ENCODE results near the gene DUSP10. TPM values are rescaled to one million over a fixed set of nuclear protein-coding genes. Genes with fewer than 3 reads are reported as not detected.

The DUSP10 gene
- total RNA-seq, 3 donors from 2014 or later: 15.5 to 33.2 (median 28.2) TPM

DNA sequence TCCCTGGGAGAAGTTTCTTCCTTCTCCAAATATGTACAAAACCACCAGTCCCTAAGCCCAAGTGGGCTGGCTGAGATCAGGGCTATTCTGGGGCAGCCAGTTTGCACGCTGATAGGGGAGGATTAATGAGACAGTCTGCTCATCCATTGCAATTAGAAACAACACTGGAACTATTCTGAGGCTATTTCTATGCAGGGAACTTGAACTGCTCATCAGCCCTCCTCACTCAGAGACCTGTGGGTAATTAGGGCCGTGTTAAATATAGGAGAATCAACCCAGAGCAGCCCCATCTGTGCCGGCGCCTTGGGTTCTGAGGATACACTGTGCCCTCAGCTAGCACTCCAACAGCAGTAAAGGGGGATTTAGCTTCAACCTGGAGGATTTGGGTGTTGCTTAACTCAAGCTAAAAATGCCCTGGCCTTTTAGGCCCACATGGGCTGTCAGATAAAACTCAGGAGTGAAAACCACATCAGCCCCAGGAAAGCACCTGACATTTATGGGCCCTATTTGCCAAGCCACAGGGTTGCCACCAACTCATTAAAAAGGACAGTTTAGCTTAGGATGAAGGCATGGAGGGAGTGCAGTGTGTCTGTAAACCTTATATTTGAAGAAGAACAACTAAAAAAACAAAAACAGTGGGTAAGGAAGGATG, 53.9 kb downstream of the DUSP10 start:
- H3K27ac ChIP-seq: no peak overlapping the region
- intact Hi-C loops (cut with DNase I; ENCODE audit: low total_unique reads): no loop called here
- no peak overlapping the region for H3K4me3 ChIP-seq
- H3K9me3 ChIP-seq: no peaks in the 10 kb centered on the region
- H3K27me3 ChIP-seq: no peaks in the 10 kb centered on the region
- no peak for TF ChIP-seq POLR2A (IDR thresholded peaks at IDR 0.05)
- TF ChIP-seq POLR2AphosphoS5 (IDR thresholded peaks at IDR 0.05): no peak
- TF ChIP-seq CTCF (IDR thresholded peaks at IDR 0.05): no peak
- no peak for DNase-seq (ENCODE audit: low spot score in 2 of 2)
- no peaks in the 10 kb centered on the region for H3K4me1 ChIP-seq
- no peaks in the 10 kb centered on the region for H3K36me3 ChIP-seq

DNA sequence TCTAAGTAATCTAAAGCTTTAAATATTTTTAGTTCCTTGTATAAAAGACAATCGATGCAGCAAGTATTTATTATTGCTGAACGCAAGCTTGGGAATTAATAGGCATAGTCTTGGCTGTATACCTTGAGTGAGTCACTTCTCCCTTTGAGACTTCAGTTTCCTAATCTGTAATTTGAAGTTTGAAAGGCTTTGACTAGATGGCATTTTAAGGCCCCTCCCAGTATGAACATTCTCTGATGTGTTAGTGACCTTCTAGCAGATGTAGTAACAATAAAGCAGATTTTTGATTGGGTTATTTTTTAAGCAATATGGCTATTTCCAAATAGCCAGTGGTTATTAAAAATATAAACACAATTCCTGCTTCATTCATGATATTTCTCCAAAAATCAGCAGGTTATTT, 58.2 kb downstream of the DUSP10 start:
- no peaks in the 10 kb centered on the region for H3K36me3 ChIP-seq
- no peaks in the 10 kb centered on the region for H3K4me1 ChIP-seq
- intact Hi-C loops (cut with DNase I; ENCODE audit: low total_unique reads): no loop called here
- DNase-seq (ENCODE audit: low spot score in 2 of 2): no peak
- no peak for TF ChIP-seq POLR2A (IDR thresholded peaks at IDR 0.05)
- TF ChIP-seq POLR2AphosphoS5 (IDR thresholded peaks at IDR 0.05): no peak
- no peak overlapping the region for H3K4me3 ChIP-seq
- no peaks in the 10 kb centered on the region for H3K9me3 ChIP-seq
- H3K27ac ChIP-seq: no peak overlapping the region
- no peaks in the 10 kb centered on the region for H3K27me3 ChIP-seq

DNA sequence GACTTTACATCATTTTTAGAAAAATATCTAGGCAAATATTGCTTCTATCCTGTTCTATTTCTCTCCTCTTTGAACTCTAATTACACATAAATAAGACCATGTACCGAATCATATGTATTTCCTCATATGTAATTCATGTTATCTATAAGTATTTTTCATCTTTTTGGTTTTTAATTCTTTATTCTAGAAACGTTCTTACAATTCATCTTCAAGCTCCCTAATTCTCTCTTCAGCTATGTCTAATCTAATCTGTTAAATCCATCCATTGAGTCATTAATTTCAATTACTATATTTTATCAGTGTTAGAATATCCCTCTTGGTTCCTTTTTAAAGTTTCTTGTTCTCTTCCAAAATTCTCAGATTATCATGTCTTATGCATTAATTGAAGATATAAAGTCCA, 61.8 kb downstream of the DUSP10 start:
- no peak for TF ChIP-seq CTCF (IDR thresholded peaks at IDR 0.05)
- TF ChIP-seq POLR2AphosphoS5 (IDR thresholded peaks at IDR 0.05): no peak
- no peak for TF ChIP-seq POLR2A (IDR thresholded peaks at IDR 0.05)
- Histone ChIP-seq H3K4me1 (no peaks in the 10 kb centered on the region), H3K27ac (no peak overlapping the region), H3K9me3 (no peaks in the 10 kb centered on the region), H3K4me3 (no peak overlapping the region), H3K36me3 (no peaks in the 10 kb centered on the region), H3K27me3 (no peaks in the 10 kb centered on the region)
- intact Hi-C loops (cut with DNase I; ENCODE audit: low total_unique reads): no loop called here
- DNase-seq (ENCODE audit: low spot score in 2 of 2): no peak

DNA sequence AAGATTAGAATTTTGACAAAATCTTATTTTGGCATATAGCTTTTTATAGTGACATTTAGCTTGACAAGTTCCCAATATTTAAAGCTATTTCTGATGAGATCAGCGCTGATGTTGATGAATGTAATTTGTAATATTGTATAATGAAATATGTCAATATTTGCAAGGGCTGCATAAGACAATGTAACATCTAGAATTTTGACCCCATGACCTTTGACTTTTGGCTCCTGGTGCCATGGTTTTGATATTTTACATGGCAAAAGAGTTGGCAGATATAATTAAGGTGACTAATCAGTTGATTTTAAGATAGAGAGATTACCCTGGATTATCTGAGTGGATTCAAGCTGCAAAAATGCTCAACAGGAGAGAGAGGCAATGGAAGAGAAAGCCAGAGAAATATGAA, 63.9 kb downstream of the DUSP10 start:
- no peak overlapping the region for H3K4me3 ChIP-seq
- no peak for DNase-seq (ENCODE audit: low spot score in 2 of 2)
- H3K36me3 ChIP-seq: no peaks in the 10 kb centered on the region
- no peak for TF ChIP-seq CTCF (IDR thresholded peaks at IDR 0.05)
- TF ChIP-seq POLR2A (IDR thresholded peaks at IDR 0.05): no peak
- no peak for TF ChIP-seq POLR2AphosphoS5 (IDR thresholded peaks at IDR 0.05)
- no peaks in the 10 kb centered on the region for H3K4me1 ChIP-seq
- H3K27me3 ChIP-seq: no peaks in the 10 kb centered on the region
- no peak overlapping the region for H3K27ac ChIP-seq
- intact Hi-C loops (cut with DNase I; ENCODE audit: low total_unique reads): no loop called here
- H3K9me3 ChIP-seq: no peaks in the 10 kb centered on the region

- intact Hi-C loops (cut with DNase I; ENCODE audit: low total_unique reads): no loop called here
- H3K36me3 ChIP-seq: no peaks in the 10 kb centered on the region
- H3K4me3 ChIP-seq: no peak overlapping the region
- no peaks in the 10 kb centered on the region for H3K4me1 ChIP-seq
- no peak overlapping the region for H3K27ac ChIP-seq
- H3K27me3 ChIP-seq: no peaks in the 10 kb centered on the region
- TF ChIP-seq CTCF (IDR thresholded peaks at IDR 0.05) (no peak), POLR2AphosphoS5 (IDR thresholded peaks at IDR 0.05) (no peak), POLR2A (IDR thresholded peaks at IDR 0.05) (no peak)
- no peak for DNase-seq (ENCODE audit: low spot score in 2 of 2)
- H3K9me3 ChIP-seq: no peaks in the 10 kb centered on the region
Observed at GRCh38 chr1:221675880-221676800, 65.7 kb downstream of the DUSP10 start.
